H1 (cell line): ENCODE measurements around the gene DPP3. TPM values are rescaled to one million over a fixed set of nuclear protein-coding genes. Genes with fewer than 3 reads are reported as not detected.

Experiments used
- CTCF ChIA-PET: fragments of 300-600 bp; sonication (Branson Sonifier 250); formaldehyde crosslinking; loops from one replicate; lab custom pipeline; 2021; ENCODE audit not compliant: partially characterized antibody; lab: Charles Lee
- POLR2A ChIA-PET: fragments of 300-600 bp; sonication (Branson Sonifier 250); formaldehyde crosslinking; loops from one replicate; lab custom pipeline; 2021; ENCODE audit warnings: inconsistent platforms; ENCODE audit not compliant: partially characterized antibody; lab: Charles Lee
- DNase-seq, 2 experiments: peaks; one replicate each; pipeline versions ENCODE4 v3.0.0 to v3.0.0-alpha.2; 2010 to 2022; ENCODE audit warnings: low spot score in 2 of 2, low read depth in 1 of 2, mixed read lengths in 1 of 2
- FAIRE-seq: peaks from 2 replicates; lab custom pipeline; 2011; peaks lifted over from hg19 to GRCh38; lab: Jason Lieb, UNC
- H2AFZ ChIP-seq: 2 replicates; pipeline ENCODE4 v1.8.1; 2012; ENCODE audit warnings: low read length, inconsistent platforms
- H2AK5ac ChIP-seq: 2 replicates; pipeline ENCODE4 v1.6.1; 2013; ENCODE audit warnings: low read depth, low read length
- H2BK120ac ChIP-seq: replicated peaks from 2 replicates; pipeline ENCODE3; 2013; ENCODE audit warnings: low read depth, low read length, inconsistent platforms
- H2BK12ac ChIP-seq: 2 replicates; pipeline ENCODE4 v1.6.1; 2013; ENCODE audit warnings: low read depth, low read length
- H2BK15ac ChIP-seq: 2 replicates; pipeline ENCODE4 v1.6.1; 2013; ENCODE audit warnings: low read length
- H2BK20ac ChIP-seq: 2 replicates; pipeline ENCODE4 v1.6.1; 2013; ENCODE audit warnings: low read length
- H2BK5ac ChIP-seq: 2 replicates; pipeline ENCODE4 v1.6.1; 2013; ENCODE audit warnings: low read depth, low read length
- H3K14ac ChIP-seq: 2 replicates; pipeline ENCODE4 v1.6.1; 2013; ENCODE audit warnings: inconsistent platforms; ENCODE audit not compliant: insufficient read length
- H3K18ac ChIP-seq: 2 replicates; pipeline ENCODE4 v1.6.1; 2013; ENCODE audit warnings: low read length; ENCODE audit errors: extremely low read depth
- H3K23ac ChIP-seq: 2 replicates; pipeline ENCODE4 v1.6.1; 2013; ENCODE audit warnings: inconsistent platforms; ENCODE audit not compliant: insufficient read length
- H3K23me2 ChIP-seq: 2 replicates; pipeline ENCODE4 v1.6.1; 2013; ENCODE audit warnings: low read depth, low read length
- H3K27ac ChIP-seq: 2 replicates; pipeline ENCODE4 v1.6.1; 2011; ENCODE audit warnings: low read depth, low read length, inconsistent platforms
- H3K27me3 ChIP-seq, 4 experiments: replicated peaks in 1 of 4; 1 replicate in 1 of 4; 2 replicates in 3 of 4; pipeline versions ENCODE4 v1.6.1 to v1.8.1; 2011 to 2013; ENCODE audit warnings: low read length in 3 of 4, mild to moderate bottlenecking in 3 of 4, inconsistent platforms in 2 of 4, mixed read lengths in 2 of 4, moderate library complexity in 1 of 4; ENCODE audit not compliant: control insufficient read depth in 3 of 4, insufficient read depth in 3 of 4; ENCODE audit errors: extremely low read depth in 1 of 4
- H3K36me3 ChIP-seq, 4 experiments: 2 replicates each; pipeline versions ENCODE4 v1.6.1 to v1.8.1; 2011 to 2013; ENCODE audit warnings: mild to moderate bottlenecking in 4 of 4, low read length in 3 of 4, moderate library complexity in 2 of 4, control low read depth in 1 of 4, inconsistent platforms in 1 of 4; ENCODE audit not compliant: insufficient read depth in 4 of 4, control insufficient read depth in 2 of 4
- H3K4ac ChIP-seq: replicated peaks from 2 replicates; pipeline ENCODE3; 2013; ENCODE audit warnings: low read length, low read depth, mixed read lengths, inconsistent platforms; ENCODE audit not compliant: insufficient read length
- H3K4me1 ChIP-seq, 4 experiments: replicated peaks in 1 of 4; 1 replicate in 1 of 4; 2 replicates in 3 of 4; pipeline versions ENCODE4 v1.6.1 to v1.8.1; 2011 to 2013; ENCODE audit warnings: low read length in 3 of 4, inconsistent platforms in 2 of 4, mixed read lengths in 1 of 4; ENCODE audit not compliant: insufficient read depth in 4 of 4, control insufficient read depth in 3 of 4
- H3K4me2 ChIP-seq, 2 experiments: 2 replicates each; pipeline versions ENCODE4 v1.6.1 to v1.8.1; 2011 to 2013; ENCODE audit warnings: low read depth in 2 of 2, low read length in 2 of 2, control low read depth in 1 of 2, inconsistent platforms in 1 of 2, mild to moderate bottlenecking in 1 of 2; ENCODE audit not compliant: insufficient read depth in 1 of 2
- H3K4me3 ChIP-seq, 4 experiments: fragments of 200-600, 300-600 bp in 1 of 4; sonication (generic), shearing (Covaris generic), sonication (Bioruptor Twin) in 1 of 4; 2 replicates each; pipeline versions ENCODE4 v1.5.1 to v1.8.1; 2011 to 2016; ENCODE audit warnings: low read length in 4 of 4, low read depth in 3 of 4, control low read depth in 2 of 4, inconsistent platforms in 2 of 4, mild to moderate bottlenecking in 2 of 4, mixed read lengths in 1 of 4, moderate library complexity in 1 of 4; ENCODE audit not compliant: insufficient read depth in 2 of 4; ENCODE audit errors: extremely low read depth in 1 of 4
- H3K56ac ChIP-seq: replicated peaks from 2 replicates; pipeline ENCODE3; 2013; ENCODE audit warnings: low read depth, mild to moderate bottlenecking, mixed read lengths, low read length, inconsistent platforms; ENCODE audit not compliant: insufficient read length
- H3K79me1 ChIP-seq: 2 replicates; pipeline ENCODE4 v1.6.1; 2013; ENCODE audit warnings: low read depth, low read length, control low read depth
- H3K79me2 ChIP-seq, 2 experiments: 2 replicates each; pipeline versions ENCODE4 v1.6.1 to v1.8.1; 2012 to 2013; ENCODE audit warnings: low read length in 2 of 2, mild to moderate bottlenecking in 2 of 2, inconsistent platforms in 1 of 2; ENCODE audit not compliant: insufficient read depth in 2 of 2, control insufficient read depth in 1 of 2
- H3K9ac ChIP-seq, 4 experiments: replicated peaks in 1 of 4; 1 replicate in 1 of 4; 2 replicates in 3 of 4; pipeline versions ENCODE4 v1.6.1 to v1.8.1; 2011 to 2013; ENCODE audit warnings: low read depth in 3 of 4, low read length in 3 of 4, control low read depth in 2 of 4, mild to moderate bottlenecking in 2 of 4, moderate library complexity in 2 of 4, inconsistent platforms in 1 of 4; ENCODE audit errors: extremely low read depth in 1 of 4
- H3K9me3 ChIP-seq, 2 experiments: 2 replicates each; pipeline versions ENCODE4 v1.6.1 to v1.8.1; 2012 to 2013; ENCODE audit warnings: mild to moderate bottlenecking in 2 of 2, moderate library complexity in 2 of 2, control low read depth in 1 of 2, inconsistent platforms in 1 of 2, low read depth in 1 of 2, low read length in 1 of 2, mixed read lengths in 1 of 2; ENCODE audit not compliant: insufficient read depth in 2 of 2
- H4K20me1 ChIP-seq, 2 experiments: replicated peaks in 1 of 2; 2 replicates each; pipeline versions ENCODE3 to v1.8.1; 2011 to 2013; ENCODE audit warnings: inconsistent platforms in 2 of 2, low read length in 2 of 2, mild to moderate bottlenecking in 1 of 2; ENCODE audit not compliant: insufficient read depth in 2 of 2, control insufficient read depth in 1 of 2
- H4K5ac ChIP-seq: 2 replicates; pipeline ENCODE4 v1.6.1; 2013; ENCODE audit warnings: low read length, low read depth, mixed read lengths, inconsistent platforms; ENCODE audit not compliant: insufficient read length
- H4K8ac ChIP-seq: 2 replicates; pipeline ENCODE4 v1.8.0; 2013; ENCODE audit warnings: mild to moderate bottlenecking, moderate library complexity, low read length, inconsistent platforms; ENCODE audit not compliant: insufficient read depth; ENCODE audit errors: extremely low read depth
- H4K91ac ChIP-seq: replicated peaks from 2 replicates; pipeline ENCODE3; 2013; ENCODE audit warnings: low read length, mixed read lengths, inconsistent platforms; ENCODE audit not compliant: insufficient read length
- NRF1 ChIP-seq: IDR thresholded peaks from 2 replicates; pipeline ENCODE4 v1.6.1; 2011; ENCODE audit warnings: mild to moderate bottlenecking, low read depth, low read length, improper control_type of control experiment
- SRF ChIP-seq: IDR thresholded peaks from 2 replicates; pipeline ENCODE4 v1.6.1; 2011; ENCODE audit warnings: mild to moderate bottlenecking, low read depth, low read length, moderate library complexity
- SUZ12 ChIP-seq: fragments of 200-600 bp; sonication (generic); IDR thresholded peaks from 2 replicates; pipeline ENCODE4 v1.6.1; 2012; ENCODE audit warnings: mild to moderate bottlenecking, inconsistent platforms, low read length, moderate library complexity, mixed read lengths
- TEAD4 ChIP-seq: IDR thresholded peaks from 2 replicates; pipeline ENCODE4 v1.6.1; 2012; ENCODE audit warnings: low read depth, low read length, inconsistent platforms, mixed read lengths
- WGBS, 2 experiments: shearing (Covaris generic) in 1 of 2; methylation state at CpG; one replicate each; pipeline versions ENCODE4 v1.1.6 to v1.1.7; 2013 to 2015; ENCODE audit warnings: low lambda C conversion rate in 2 of 2, mixed read lengths in 2 of 2, inconsistent platforms in 1 of 2, low coverage in 1 of 2, missing lambda C conversion rate in 1 of 2; ENCODE audit not compliant: insufficient replicate concordance in 2 of 2, insufficient coverage in 1 of 2, insufficient read length in 1 of 2; ENCODE audit errors: extremely low coverage in 1 of 2, missing lambda C conversion rate in 1 of 2; 5-methylcytosine and 5-hydroxymethylcytosine counted together
- polyA plus RNA-seq, 7 experiments: library from polyadenylated mRNA; depleted of rRNA in 3 of 7; stranded (reverse) in 5 of 7; unstranded in 2 of 7; fragments of >200 nt in 5 of 7; fragments of 200-250 nt in 2 of 7; gene quantifications; 1 replicate in 5 of 7; 2 replicates in 1 of 7; 4 replicates in 1 of 7; pipeline versions ENCODE4 v1.2.1 to v1.2.3, GENCODE V29; 2011 to 2013; ENCODE audit warnings: missing spikeins in 2 of 7, mixed read lengths in 2 of 7
- total RNA-seq: library from RNA; stranded (reverse); fragmentation: NEBNext Ultra II Directional; extraction: Animal tissue kit (Norgen Biotek cat#: 25700); gene quantifications from 2 replicates; pipeline ENCODE4 v1.2.1, GENCODE V29; 2021

Gene DPP3
- total and polyA plus RNA-seq, 2 of the 8 experiments (the other 6 are each of a cell fraction or from before 2014, with no cell fraction given), result 75.1 to 82.7 TPM

- H3K9ac ChIP-seq, result no peak overlapping the region
- H2BK12ac ChIP-seq, result no peak overlapping the region
Observed at GRCh38 chr11:66556086-66556485, 75.9 kb downstream of the DPP3 start.

More at GRCh38 chr11:66556086-66556485, 75.9 kb downstream of the DPP3 start:
- Histone ChIP-seq H2BK5ac (no peak overlapping the region), H3K36me3 (peaks cover 21 to 43% (median 34%) of the 10 kb centered on the region in 4 experiments), H3K4me1 (peaks cover 0 to 2% (median 0%) of the 10 kb centered on the region in 4 experiments; a peak in 1 of 7 replicates), H2AK5ac (no peak overlapping the region), H4K5ac (no peak overlapping the region), H3K27ac (no peak overlapping the region), H4K20me1 (peaks cover 0 to 5% of the 10 kb centered on the region in 2 experiments), H3K23me2 (no peaks in the 10 kb centered on the region), H4K91ac (no peak overlapping the region), H2BK120ac (no peak overlapping the region), H2AFZ (no peak overlapping the region), H3K9me3 (no peaks in the 10 kb centered on the region), H3K4me2 (no peak overlapping the region), H3K4ac (no peak overlapping the region), H3K4me3 (no peak overlapping the region), H3K56ac (no peak overlapping the region), H3K18ac (no peak overlapping the region), H3K27me3 (no peaks in the 10 kb centered on the region), H3K23ac (no peak overlapping the region), H2BK20ac (no peak overlapping the region), H3K79me2 (no peaks in the 10 kb centered on the region), H2BK15ac (no peak overlapping the region), H4K8ac (no peak overlapping the region), H3K14ac (no peak overlapping the region), H3K79me1 (no peaks in the 10 kb centered on the region)
- no peak for DNase-seq
- 96% methylated on average over 7 of the region's 7 CpGs; no CpG with 5 or more reads in 1 of the 2 experiments for WGBS, 2 experiments
- FAIRE-seq, result no peak
- TF ChIP-seq TEAD4 (no peak), SUZ12 (no peak), SRF (no peak), NRF1 (no peak)
- ChIA-PET POLR2A (interaction anchor here (1.3 to 3.6 kb wide), 4 partner anchors 9 to 62 kb away, joined by 3 to 15 read pairs (median 5); partner anchors contain the start of genes ACTN3 and ZDHHC24), CTCF (interaction anchor here (1.1 kb wide), 1 partner anchor 63 kb away, joined by 3 read pairs; no protein-coding TSS in a partner anchor)
